HG03066 (cell line): ENCODE results near the gene MDFI.
"Not testable (repeated sequence)": the region's sequence is repeated elsewhere in the genome, so short reads cannot be mapped to it uniquely, and the experiment has no call there.

Experiments used
- ATAC-seq: cut with Tn5 transposase; IDR thresholded peaks from one replicate; pipeline ENCODE4 v1.9.1; 2021; ENCODE audit warnings: low read depth; ENCODE audit not compliant: unreplicated experiment

MDFI gene

DNA sequence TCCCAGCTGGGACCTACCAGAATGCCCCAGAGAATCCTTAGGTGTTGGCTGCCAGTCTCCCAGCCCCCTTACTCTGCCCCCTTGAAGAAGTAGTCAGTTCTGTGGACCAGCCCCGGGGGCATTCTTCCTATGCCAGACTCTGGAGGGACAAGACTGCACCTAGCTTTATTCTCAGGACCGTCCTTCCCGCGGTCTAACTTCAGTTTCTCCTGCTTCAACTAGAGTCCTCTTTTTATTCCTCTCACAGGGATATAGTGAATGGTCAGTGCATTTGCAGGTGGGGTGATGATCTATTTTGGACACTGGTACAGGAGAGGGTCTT, 35.9 kb upstream of the MDFI start:
- no peak for ATAC-seq

DNA sequence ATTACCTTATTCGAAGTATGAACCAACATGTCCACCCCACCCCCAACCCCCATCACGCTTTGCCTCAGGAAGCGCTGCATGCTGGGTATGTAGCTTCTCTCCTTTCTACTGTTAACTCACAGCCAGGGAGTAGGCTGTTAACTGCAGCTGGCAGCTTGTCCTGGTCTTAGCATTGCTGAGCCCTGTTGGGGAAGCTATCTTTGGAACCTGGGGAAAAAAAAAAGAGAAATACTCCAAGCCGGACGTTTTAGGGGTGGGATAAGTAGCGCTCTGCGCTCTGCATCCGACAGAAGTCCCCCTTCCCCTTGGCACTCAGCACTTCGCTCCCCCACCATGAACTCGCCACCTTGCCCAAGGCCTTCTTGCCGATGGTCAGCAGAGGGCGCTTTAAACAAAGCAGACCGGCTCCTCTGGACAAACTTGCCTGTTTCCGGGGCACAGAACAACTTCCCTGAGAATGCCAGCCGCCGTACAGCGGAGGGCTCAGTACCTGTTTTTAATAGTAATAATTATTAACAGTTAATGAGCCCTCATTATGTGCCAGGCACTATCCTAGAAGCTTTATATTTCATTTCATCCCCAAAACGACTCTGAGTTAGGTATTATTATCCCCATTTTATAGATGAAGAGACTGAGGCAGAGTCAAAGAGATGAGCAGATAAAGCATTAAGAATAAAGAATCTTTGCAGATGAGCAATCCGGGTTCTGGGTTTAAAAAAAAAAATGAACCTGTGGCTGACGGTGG, 35.2 kb upstream of the MDFI start:
- ATAC-seq: no peak

DNA sequence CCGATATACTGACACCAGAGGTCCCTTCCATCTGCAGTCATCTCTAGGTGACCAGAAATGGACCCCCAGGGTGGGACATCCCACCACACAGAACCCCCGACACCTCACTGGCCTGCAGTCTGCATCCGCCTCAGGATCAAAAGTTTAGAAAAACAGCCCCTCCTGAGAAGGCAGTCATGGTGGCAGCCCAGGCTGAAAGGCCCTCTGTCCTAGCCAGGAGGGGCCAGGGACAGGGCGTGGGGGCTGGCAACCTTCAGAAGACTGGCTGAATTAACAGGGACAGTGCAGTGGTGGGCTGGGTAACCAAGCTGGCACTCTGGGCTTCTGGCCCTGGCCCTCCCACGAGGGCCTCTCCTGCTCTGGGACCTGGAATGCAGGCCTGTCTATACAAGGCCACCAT, 34.3 kb upstream of the MDFI start:
- ATAC-seq: no peak

DNA sequence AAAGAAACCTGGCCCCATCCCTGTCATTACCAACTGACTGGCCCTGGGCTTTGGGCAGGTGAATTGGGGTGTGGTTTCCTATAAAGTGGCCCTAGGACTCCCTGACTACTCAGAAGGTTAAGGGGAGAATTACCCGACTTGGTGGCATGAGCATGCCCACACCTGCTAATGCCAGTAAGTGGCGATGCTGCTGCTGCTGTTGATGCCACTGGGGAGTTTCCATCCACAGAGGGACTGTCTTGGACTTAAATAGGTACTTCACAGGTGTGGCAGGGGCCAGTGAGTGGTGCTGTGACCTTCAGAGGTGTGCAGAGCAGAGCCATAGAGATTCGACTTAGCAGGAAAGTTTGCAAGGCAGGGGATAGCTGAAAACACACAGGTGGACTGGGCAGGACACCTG, 32.6 kb upstream of the MDFI start:
- ATAC-seq: no peak

DNA sequence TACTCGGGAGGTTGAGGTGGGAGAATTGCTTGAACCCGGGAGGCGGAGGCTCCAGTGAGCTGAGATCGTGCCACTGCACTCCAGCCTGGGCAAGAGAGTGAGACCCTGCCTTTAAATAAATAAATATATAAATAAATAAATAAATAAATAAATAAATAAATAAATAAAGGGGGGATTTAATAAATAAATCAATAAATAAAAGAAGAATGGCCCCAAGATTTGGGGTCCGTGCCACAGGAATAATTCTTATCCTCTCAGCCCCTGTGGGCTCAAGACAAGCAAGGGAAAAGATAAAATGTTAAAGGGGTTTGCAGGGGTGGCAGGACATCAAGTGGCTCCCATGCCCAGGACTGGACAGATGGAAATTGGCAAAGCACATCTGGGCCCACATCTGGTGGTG, 31.2 kb upstream of the MDFI start:
- no peak for ATAC-seq

DNA sequence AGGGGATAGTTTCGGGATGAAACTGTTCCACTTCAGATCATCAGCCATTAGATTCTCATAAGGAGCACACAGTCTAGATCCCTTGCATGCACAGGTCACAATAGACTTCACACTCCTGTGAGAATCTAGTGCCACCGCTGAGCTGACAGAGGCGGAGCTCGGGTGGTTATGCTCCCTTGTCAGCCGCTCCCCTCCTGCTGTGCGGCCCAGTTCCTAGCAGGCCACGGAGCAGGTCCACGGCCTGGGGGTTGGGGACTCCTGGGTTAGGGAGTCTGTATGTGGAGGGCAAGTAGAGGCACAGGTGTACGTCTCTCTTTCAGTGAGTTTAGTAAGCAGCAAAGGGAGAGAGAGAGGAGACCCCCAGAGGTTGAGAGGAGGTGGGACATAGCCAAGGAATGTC, 30.5 kb upstream of the MDFI start:
- ATAC-seq: no peak

DNA sequence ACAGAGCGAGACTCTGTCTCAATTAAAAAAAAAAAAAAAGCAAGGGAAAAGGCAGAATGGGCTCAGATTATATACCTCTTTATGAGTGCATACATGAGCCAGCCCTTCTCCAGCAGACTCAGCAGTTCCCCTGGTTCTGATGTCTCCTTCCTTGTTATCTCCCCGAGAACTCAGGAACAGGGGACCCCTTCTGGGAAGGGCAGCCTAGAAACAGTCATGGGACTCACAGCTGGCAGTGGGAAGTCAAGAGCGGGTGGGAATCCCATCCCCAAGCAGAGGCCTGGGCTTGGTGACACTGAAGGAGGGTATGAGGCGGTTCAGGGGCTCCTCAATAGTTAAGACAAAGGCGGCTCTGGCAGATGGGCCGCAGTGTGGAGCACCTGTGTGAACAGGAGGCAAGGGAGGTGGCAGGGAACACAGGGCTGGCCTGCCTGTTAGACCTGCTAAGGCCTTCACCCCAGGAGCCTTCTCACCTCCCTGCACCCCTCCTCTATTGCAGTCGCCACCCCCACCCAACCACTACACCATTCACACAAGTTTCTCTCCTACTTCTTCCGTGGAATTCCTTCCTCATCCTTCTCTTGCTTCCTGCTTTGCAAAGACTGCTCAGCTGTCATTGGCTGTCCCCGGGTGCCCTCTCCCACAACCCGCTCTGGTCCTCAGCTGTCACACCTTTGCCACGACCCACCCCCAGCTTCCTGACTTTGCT, 29.7 kb upstream of the MDFI start:
- ATAC-seq: no peak

DNA sequence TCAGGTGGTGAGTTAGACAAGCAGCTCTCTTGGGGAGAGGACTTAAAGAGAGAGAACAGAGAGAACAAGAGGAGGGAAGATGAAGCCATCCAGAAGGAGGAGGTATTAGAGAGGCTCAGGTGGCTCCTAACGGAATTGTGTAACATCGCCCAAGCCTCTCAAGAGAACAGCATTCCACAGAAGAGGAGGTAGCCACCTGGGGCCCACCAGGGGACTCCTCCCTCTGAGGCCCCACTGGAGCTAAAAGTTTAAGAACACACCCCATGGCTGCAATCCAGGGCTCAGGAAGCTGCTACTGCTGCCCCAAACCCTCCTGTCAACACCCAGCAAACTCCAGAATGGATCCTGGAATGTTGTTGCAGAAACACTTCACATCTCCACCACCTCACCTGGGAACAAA, 23.6 kb upstream of the MDFI start:
- ATAC-seq: no peak

DNA sequence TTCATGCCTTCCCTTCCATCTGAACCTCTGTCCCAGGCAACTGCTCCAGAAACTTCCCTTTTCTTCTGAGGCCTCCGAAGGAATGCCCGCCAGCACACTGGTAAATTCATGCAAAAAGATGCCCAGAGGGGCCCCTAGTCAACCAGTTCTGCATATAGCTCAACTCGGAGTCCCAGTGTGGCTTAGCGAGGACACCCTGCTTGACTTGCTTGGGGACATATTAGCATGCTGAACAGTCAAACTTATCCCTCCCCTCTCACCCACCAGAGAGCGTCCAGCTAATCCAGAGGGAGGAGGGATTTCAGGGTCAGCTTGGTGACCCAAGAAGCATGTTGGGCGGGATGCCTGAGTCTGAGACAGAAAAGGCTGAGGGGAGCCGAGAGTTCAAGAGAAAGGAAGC, 23.0 kb upstream of the MDFI start:
- ATAC-seq: no peak

DNA sequence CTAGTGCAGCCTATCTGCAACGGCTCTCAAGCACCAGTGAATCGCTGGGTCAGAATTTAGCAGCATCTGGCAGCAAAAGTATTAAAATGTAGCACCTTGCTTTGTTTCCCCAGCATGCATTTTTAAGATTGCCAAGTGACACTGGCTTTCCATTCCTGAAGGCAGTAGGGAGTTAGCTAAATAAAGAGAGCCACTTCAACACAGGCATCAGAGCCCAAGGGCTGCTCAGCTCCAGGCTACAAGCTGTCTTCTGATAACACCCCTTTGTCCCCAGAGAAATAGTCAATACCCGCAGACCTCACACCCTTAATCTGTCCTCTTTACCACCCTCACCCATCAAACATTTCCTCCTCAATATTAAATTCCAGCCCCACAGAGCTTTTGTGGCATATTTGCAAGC, 19.7 kb upstream of the MDFI start:
- no peak for ATAC-seq

DNA sequence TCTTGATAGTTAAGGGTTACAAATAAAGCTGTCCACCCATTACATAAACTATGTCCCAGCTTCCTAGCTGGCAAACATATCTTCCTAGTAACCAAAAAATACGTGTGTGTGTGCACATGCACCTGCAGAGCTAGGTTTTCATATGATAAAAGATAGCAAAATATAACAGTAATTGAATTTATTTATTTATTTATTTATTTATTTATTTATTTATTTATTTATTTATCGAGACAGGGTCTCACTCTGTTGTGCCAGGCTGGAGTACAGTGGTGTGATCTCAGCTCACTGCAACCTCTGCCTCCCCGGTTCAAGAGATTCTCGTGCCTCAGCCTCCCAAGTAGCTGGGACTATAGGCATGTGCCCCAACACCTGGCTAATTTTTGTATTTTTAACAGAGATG, 19.1 kb upstream of the MDFI start:
- ATAC-seq: not testable (repeated sequence)

DNA sequence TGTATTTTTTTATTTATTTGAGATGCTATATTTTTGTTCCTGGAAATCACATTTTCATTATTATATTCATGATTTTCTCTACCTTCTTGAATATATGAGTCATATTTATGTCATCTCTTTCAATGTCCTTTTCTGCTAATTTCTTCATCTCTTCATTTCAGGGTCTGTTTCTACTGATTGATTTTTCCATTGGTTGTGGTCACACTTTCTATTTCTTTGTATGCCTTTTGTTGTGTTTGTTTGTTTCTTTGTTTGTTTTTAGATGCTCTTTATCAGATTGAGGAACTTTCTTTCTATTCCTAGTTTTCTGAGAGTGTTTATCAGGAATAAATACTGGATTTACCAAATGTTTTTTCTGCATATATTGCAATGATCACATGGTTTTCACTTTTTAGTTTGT, 16.9 kb upstream of the MDFI start:
- no peak for ATAC-seq

DNA sequence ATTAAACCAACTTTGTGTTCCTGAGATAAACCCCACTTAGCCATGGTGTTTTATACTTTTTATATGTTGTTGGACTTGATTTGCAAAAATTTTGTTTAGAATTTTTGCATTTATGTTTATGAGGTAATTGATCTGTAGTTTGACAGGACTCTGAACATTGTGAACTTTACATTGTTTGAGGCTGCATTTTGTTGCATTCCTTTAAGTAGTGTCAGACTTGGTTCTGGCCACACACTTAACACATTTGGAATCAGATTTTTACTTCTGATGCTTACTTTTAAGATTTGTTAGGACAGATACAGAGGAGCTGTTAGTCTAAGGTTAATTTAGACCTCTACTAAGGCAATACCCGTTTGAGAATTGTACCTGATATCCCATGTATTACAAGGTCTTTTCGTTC, 16.5 kb upstream of the MDFI start:
- no peak for ATAC-seq

DNA sequence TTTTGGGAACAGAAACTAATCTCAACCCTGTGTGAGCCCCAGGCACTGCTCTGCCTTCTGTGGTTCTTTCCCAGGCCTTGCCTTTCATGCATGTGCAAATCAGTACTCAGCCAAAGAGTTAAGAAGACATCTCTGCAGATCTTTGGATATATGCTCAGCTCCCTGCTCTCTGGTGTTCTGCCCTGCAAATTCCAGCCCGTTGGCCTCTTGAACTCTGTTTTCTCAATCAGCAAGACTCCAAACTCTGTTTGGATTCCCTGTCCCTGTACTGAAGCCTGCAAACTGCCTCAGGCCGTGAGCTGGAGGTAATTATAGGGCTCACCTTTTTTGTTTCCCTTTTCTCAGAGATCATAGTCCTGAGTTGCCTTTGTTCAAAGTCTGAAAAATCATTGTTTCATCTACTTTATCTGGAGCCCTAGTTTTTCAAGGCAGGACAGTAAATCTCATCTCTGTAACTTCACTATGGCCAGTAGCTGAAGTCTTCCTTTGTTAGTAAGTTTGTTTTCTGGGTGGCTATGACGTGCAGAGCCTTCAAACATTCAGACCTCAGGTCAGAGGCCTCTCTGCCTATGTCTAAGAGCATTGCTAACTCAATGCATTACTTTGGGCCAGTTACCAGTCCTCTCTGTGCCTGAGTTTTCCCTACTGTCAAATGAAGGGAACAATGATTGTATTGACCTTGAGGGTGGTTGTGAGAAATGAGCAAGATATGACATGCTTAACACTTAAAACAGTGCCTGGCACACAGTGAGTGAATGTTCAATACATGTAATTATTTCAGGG, 15.9 kb upstream of the MDFI start:
- ATAC-seq: no peak

DNA sequence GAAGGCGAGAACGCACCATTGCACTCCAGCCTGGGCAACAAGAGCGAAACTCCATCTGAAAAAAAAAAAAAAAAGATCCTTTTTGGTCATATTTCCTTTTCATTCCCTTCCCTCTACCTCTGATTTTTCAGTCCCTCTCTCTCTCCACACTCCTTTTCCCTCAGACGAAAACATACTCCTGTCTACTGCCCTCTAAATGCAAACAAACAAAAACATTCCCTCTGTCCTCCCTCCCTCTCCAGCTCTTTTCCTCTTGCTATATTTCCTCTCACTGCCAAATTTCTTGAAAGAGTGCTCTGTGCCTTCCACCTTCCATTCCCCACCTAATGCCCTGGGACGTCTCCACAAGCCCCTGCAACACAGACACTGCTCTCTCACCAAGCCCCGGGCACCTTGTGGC, 14.9 kb upstream of the MDFI start:
- ATAC-seq: no peak

DNA sequence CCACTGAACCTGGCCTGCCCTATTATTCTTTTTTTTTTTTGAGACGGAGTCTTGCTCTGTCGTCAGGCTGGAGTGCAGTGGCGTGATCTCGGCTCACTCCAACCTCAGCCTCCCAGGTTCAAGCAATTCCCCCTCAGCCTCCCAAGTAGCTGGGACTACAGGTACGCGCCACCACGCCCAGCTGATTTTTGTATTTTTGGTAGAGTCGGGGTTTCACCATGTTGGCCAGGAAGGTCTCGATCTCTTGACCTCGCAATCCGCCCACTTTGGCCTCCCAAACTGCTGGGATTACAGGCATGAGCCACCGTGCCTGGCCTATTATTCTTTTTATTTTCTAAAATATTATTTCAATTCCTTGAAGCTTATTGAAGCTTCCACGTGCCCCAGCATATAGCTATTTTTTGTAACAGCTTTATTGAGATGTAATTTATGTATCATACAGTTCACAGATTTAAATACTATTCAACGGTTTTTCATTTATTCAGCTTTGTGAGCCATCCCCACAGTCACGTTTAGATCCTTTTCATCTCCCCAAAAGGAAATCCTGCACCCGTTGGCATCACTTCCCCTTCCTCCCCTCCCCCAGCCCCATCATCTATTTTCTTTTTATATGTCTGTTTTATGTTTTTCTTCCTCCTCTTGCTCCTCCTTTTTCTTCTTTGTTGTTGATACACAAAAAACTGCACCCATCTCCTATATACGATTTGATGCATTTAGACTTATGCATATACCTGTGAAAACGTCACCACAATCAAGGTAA, 13.5 kb upstream of the MDFI start:
- ATAC-seq: no peak

DNA sequence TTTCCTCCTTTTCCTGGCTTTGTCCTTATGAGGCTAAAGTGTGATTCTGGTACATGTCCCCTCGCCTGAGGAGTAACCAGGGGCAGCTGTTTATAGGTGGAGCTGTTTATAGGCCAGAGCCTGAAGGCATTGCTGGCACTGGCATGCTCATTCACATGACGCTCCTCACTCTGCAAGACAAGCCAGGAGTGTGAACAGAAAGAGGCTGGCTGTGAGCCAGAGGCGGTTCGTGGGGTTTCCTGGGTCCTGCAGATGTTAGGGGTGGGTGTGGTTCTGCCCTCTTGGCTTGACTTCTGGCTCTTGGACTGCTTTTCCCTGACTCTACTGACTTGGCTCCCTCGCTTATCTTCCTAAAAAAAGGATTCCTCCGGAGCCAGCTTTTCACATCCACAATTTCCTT, 12.8 kb upstream of the MDFI start:
- no peak for ATAC-seq

DNA sequence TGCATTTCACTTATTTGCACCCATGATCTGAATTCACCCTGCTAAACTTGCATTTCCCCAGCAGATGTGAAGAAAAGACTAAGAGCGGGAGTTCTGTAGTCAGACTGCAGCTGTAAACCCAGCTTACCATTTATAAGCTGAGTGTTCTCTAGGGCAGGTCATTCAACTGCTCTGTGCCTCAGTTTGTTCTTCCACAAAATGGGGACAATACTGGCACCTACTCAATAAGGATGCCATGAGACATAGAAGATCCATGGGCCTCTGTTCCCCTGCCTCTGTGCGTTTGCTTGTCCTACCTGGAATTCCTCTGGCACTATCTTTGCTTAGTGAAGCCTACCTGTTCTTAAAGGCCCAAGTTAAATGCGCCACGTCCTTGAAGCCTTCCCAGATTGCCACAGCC, 12.2 kb upstream of the MDFI start:
- no peak for ATAC-seq

DNA sequence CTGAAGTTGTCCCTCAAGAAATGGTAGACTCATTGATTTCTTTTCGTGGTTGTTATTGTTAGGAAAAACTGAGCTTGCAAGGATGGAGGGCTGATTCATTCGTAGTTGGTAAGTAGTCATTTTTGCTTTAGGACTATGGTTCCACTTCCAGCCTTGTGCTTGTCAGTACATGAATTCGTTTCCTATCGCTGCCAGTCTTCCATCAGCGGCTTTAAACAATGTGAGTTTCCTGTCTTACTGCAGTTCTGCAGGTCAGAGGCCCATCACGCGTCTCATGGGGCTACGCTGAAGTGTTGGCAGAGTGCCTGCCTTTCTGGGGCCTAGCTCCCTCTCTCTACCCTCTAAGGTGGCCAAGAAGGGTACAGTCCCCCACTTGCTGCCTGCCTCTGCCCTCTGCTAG, 11.4 kb upstream of the MDFI start:
- no peak for ATAC-seq

DNA sequence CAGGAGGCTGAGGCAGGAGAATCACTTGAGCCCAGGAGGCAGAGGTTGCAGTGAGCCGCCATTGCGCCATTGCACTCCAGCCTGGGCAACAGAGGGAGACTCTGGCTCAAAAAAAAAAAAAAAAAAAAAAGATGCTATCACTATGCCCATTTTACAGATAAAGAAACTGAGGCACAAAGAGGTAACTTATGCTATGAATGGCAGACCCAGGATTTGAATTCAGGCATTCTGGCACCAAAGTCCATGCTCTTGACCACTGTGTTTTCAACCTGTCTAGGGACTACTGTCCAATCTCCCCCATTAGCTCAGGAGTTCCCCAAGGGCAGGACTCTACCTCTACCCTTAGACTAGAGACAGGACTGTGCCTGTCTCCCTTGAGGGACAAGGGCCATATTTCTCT, 9.1 kb upstream of the MDFI start:
- no peak for ATAC-seq

DNA sequence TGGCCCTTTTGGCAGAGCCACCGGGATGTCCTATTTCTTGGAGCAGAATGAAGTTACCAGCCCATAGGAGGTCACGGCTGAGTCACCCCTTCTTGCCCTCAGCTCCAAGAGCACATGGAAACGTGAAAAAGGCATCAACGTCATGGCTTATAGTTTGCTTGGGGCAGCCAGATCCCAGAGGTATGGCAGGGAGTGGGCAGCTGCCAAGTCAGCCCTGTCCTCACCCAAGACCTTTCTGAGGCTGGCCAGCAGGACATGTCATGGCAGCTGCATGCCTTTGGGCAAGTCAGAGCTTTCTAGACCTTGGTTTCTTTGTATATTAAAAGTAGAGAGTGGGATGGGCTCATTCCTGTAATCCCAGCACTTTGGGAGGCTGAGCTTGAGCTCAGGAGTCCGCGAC, 8.2 kb upstream of the MDFI start:
- ATAC-seq: no peak
